ENCODE data around the gene HNRNPA2B1. TPM values are rescaled to one million over a fixed set of nuclear protein-coding genes. Genes with fewer than 3 reads are reported as not detected.

HNRNPA2B1 gene
- total and polyA plus RNA-seq, 2 of the 8 experiments (the other 6 are each of a cell fraction or from before 2014, with no cell fraction given) = 276 to 1,255 TPM

- TF ChIP-seq CHD7 (IDR thresholded peaks at IDR 0.05; ENCODE audit: insufficient replicate concordance, low read length) (peak; percentile 91), ASH2L (IDR thresholded peaks at IDR 0.05; ENCODE audit: low read length) (peak; percentile 81), EP300 (IDR thresholded peaks at IDR 0.05; ENCODE audit: borderline replicate concordance in 1 of 2, low read depth in 2 of 2, low read length in 2 of 2) (peak; percentile 80 to 94), POU5F1 (IDR thresholded peaks at IDR 0.05; ENCODE audit: low read depth, low read length) (peak; percentile 85), EGR1 (IDR thresholded peaks at IDR 0.05; ENCODE audit: borderline replicate concordance, low read depth, low read length) (peak; percentile 69), KDM1A (IDR thresholded peaks at IDR 0.05; ENCODE audit: borderline replicate concordance, low read length) (peak; percentile 58; the same call in 1 of the 2 replicates), RXRA (IDR thresholded peaks at IDR 0.05; ENCODE audit: insufficient read depth, low read depth, low read length) (0 out of 2 replicates have a peak, but pooled peaks have one; percentile 28)
- TF ChIP-seq, protein P1, sequence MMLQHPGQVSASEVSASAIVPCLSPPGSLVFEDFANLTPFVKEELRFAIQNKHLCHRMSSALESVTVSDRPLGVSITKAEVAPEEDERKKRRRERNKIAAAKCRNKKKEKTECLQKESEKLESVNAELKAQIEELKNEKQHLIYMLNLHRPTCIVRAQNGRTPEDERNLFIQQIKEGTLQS (IDR thresholded peaks at IDR 0.05; ENCODE audit: insufficient read depth, low read depth, low read length) = no peak
Measured at GRCh38 chr7:26153823-26154783, 46.4 kb downstream of the HNRNPA2B1 start (continued).

Measured in H1 (cell line).